Caki2 (cell line): ENCODE results near the gene CLIC4. TPM values are rescaled to one million over a fixed set of nuclear protein-coding genes. Genes with fewer than 3 reads are reported as not detected.

ENCODE experiments used
- DNase-seq: peaks from one replicate; pipeline ENCODE4 v3.0.0-alpha.2; 2015; ENCODE audit warnings: low read depth
- in situ Hi-C: cut with HindIII; loops from 2 replicates; pipeline ENCODE4 v1.10.0; 2016; ENCODE audit warnings: low sequenced_read_pairs, low pct_unique_long_range_greater_than_20kb, mixed read lengths
- total RNA-seq: library from RNA; depleted of rRNA; stranded (reverse); fragments of >200 nt; shearing (Covaris generic); gene quantifications from 2 replicates; pipeline ENCODE4 v1.2.3, GENCODE V29; 2014; ENCODE audit warnings: low replicate concordance

The CLIC4 gene
- total RNA-seq, 1 experiment from 2014 or later, result 29.5 TPM

DNA sequence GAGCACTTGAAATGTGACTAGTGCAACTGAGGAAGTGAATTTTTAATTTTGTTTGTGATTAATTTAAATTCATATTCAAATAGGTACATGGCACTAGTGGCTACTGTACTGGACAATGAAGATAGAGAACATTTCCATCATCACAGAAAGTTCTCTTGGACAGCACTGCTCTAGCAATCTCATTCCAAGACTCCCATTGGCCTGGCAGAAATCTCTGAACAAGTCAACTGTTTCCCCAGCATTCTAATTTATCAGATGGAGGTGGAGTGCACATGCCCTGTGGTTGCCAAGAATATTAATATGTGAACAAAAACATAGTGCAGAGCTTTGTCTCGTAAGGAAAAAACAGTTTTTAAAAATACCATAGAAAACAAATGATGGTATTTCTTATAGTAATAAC is 81.3 kb downstream of the CLIC4 start:
- in situ Hi-C loops, result no loop called here
- no peak for DNase-seq

DNA sequence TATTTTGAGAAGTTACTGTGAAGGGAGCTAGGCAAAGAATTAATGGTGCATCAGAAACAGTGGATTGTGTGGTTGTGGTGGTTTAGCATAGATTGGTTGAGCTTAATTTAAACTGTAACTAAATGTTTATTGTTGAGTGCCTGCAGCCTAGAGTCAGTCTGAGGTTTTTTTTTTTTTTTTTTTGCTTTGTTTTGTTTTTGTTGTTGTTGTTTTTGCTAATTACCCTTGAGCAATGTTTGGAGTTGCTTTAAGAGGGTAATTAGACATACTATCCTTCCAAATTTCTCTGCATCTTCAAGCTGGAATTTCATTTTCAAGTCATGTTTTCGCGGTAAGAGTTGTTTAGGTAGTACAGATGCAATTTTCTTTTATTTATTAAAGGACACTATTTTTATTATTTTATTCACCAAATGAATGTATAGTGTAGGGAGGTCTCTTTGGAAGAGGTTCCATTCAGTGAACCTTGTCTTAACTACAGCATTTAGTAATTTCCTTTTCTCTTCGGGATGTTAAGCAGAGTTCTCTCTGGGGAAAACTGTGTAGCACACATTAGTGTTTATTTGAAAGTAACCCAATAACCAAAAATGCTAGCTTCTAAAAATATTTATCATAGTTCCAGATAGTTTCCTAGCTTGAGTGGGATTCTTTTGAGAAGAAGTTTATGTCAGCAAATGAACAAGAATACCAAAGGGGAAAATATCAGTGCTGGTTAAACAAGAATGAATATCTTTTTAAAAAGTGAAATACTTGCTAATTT is 82.3 kb downstream of the CLIC4 start:
- in situ Hi-C loops, result no loop called here
- DNase-seq, result no peak

DNA sequence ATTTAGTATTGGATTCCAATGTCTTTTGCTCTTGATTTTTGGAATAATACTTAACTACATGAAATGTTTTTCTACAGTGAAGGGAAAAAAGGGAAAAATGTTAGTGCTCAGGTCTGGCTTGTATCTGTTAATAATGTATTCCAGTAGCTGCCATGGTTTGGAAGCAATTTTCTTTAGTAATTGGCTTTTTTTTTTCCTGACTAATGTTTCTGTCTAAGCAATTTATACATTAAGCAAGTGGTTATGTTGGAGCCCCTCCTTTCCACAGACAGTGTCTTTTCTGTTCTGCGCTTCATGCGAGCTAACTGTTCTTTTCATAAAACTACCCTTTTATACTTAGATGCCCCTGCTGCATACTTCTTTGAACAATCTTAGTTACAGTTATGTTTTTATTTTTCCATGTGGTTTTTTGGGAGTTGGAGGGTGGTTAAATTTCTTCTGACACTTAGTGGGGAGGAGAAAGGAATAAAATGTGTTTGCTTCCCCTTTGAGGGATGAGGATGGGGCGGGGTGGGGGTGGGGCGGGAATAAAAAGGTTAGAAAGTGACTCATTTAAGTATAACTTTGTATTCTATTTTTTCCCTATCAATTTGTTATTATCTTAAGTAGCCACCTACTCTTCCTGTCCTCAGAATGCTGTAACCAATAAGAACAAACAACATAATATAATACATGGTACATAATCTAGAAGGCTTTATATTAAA is 83.1 kb downstream of the CLIC4 start:
- in situ Hi-C loops, result no loop called here
- no peak for DNase-seq

DNA sequence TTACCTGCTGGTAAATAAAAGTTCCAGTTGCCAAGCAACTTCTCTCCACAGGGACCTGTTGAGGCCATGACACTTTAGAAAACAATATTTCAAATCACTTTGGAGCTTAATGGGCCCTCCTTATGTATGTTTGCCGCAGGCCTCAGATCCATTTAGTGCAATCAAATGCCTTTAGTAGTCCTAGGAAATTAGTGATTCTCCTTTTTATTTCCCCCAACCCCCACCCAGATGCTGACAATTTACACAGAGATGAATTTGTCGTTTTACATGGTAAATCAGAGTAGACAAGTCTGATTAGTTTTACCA is 83.6 kb downstream of the CLIC4 start:
- in situ Hi-C loops, result no loop called here
- no peak for DNase-seq

DNA sequence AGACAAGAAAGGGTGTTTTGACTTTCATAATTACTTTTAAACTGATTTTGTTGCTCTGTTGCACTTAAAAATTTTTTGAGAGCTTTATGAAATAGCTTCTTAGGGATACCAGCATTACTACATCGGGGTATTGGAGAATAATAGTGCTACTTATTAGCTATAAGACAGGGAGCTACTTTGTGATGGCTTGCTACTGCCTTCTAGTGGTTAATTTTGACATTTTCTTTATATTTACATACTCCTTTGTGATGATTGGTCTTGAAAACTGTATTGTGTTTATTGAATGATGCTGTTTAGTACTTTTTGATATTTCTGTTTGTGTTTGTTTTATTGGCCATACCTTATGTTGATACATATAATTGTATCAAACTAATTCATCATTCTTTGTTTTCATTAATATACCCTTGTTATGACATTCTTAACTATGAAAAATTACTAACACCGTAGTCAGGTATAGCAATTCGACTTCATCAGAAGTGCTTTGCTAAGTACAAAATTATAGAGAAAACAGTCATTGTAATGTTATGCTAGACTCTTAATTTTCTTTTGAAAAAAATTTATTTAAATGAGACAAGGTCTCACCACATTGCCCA is 85.5 kb downstream of the CLIC4 start:
- in situ Hi-C loops, result no loop called here

DNA sequence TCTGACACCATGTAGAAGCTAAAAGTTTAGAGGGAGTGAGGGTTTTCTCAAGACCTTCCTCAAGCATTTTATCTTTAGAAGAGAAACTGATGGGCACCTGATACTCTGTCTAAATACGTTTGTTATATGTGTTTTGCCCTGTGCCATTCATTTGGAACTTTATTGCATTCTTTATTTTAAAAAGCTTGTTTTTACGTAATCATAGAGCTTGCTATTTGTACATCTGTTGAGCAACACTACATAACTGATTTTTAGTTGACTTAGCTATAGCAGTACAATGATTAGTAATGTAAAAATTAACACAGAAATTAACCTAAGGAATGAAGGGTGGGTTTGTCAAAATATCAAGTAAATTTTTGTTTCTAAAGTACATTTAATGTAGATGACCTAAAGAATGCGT is 96.3 kb downstream of the CLIC4 start:
- in situ Hi-C loops, result no loop called here
- DNase-seq, result no peak

More for the DNA sequence above, 85.5 kb downstream of the CLIC4 start:
- peak; percentile 44 for DNase-seq

DNA sequence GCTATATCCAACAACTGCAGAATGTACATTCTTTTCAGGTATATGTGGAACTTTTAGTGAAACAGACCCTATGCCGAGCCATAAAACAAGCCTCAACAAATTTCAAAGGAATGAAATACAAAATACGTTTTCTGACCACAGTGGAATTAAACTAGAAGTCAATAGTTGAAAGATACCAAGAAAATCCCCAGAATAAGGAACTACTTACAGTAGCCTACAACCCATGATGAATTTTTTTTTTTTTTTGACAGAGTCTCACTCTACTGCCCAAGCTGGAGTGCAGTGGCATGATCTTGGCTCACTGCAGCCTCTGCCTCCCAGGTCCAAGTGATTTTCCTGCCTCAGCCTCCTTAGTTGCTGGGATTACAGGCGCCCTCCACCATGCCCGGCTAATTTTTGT is 101.4 kb downstream of the CLIC4 start:
- no peak for DNase-seq
- in situ Hi-C loops, result no loop called here

DNA sequence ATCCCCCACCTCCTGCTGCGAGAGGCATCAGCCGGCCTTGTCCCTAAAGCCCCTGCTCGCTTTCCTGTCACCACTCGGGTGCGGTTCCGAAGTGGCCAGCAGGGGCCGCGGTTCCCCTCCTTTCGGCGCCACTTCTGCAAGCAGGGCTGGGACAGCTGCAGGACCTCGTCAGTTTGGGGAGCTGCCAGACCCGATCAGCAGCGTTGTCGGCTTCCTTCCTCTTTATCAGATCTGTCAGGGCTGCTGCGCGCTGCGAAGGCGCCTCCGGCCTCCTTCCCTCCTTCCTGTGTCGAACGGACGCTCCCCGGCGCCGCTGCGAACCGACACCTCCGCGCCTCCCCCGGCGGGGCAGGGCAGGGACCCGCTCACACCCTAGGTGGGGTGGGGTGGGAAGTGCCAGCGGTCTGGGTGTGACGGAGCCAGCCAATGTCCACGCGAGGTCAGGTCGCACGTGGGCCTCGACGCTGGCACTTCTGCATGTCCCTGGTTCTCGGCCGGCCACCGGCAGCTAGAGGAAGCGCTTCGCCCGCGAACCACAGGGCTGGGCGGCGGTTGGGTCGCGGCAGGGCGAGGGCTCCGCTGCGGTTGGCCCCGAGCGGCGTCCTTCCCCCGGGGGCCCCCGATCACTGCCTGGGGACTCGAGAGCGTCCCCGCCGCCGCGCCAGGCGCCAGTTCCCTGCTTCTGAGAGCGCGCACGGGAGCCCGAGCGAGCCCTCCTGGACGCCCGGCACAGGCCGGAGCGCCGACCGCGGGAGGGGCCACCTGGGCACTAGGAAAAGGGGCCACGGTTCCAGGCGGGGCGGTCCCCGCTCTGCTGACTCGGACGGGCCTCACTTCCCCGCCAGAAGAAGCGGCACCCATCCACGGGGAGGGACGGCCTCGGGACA is 103.0 kb downstream of the CLIC4 start:
- DNase-seq, result peak; percentile 78
- in situ Hi-C loops, result no loop called here

DNA sequence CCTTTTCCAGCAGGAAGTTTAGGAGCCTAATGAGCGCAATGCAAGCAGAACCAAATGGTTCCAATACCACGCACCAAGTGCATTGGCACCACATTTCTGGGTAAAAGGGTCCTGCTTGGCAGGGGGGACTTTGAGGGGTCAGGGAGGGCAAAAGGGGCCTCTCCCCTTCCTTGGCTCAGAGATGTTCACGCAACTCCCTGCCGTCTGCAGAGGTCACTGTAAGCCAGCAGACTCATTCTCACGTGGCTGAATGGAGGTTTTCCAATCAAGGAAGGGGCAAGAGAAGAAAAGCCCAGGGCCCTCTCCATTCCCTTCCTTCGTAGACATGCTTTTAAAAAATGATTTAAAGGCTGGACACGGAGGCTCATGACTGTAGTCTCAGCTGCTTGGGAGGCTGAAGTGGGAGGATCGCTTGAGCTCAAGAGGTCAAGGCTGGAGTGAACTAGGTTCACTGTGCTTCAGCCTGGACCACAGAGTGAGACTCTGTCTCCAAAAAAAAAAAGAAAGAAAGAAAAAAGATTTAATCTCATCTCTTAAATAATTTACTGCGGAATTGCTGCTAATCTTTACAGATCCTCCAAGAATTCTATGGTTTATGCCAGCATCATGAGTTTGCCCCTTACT is 104.5 kb downstream of the CLIC4 start:
- in situ Hi-C loops, result no loop called here
- peak; percentile 41 for DNase-seq

DNA sequence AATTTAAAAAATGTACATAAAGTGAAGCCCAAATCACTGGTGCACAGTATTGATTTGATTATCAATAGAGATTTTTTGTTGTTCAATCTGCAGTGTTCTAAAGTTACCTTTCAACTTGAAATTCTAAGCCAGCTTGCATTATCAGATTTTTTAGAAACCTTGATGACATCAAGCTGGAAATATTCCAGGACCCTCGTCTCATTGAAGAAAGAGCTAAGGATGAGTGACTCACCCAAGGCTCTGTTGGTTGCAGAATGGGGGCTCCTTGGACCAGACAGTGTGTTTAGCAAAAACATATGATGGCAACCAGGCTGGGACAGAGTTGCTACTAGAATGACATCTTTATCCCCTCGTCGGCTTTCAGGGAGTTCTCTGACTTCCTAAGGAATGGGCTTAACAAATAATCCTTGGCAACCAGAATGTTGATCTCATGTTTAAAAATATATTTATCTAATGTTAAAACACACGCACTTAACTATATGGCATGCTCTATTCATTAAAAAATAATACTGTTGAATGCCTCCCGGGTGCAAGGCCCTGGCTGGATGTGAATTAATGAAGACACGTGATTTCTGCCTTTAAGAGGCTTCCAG is 105.2 kb downstream of the CLIC4 start:
- in situ Hi-C loops, result no loop called here
- no peak for DNase-seq

DNA sequence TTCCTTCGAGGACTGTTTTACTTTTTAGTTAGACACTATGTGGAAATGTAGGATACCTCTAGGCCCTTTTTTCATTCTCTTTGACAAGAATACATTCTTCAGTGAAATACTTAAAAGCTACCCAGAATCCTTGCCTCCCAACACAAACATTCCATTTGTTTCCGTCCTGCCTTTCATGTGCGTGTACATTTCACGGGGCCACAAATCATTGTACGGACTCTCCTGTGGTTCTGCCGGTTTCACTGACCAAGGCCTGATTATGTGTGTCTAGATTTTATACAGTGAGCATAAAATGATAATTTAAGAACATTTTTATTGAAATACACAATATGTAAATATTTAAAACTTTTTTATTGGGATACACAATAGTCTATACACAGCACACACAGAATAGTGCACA is 108.4 kb downstream of the CLIC4 start:
- no peak for DNase-seq
- in situ Hi-C loops, result no loop called here

DNA sequence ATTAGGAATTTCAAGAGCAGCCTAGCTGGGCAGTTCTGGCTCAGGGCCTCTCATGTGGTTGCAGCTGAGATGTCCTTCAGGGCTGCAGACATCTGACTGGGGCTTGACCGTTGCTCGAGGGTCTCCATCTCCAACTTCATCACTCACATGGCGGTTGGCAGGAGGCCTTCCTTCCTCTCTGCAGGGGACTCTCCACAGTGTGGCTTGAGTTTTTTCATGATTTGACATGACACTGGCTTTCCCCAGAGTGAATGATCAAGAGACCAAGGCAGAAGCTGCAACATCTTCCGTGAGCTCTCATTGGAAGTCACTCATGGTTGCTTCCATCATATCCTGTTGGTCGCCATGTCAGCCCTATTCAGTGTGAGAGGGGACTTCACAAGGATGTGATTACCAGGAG is 110.2 kb downstream of the CLIC4 start:
- in situ Hi-C loops, result no loop called here
- DNase-seq, result no peak

DNA sequence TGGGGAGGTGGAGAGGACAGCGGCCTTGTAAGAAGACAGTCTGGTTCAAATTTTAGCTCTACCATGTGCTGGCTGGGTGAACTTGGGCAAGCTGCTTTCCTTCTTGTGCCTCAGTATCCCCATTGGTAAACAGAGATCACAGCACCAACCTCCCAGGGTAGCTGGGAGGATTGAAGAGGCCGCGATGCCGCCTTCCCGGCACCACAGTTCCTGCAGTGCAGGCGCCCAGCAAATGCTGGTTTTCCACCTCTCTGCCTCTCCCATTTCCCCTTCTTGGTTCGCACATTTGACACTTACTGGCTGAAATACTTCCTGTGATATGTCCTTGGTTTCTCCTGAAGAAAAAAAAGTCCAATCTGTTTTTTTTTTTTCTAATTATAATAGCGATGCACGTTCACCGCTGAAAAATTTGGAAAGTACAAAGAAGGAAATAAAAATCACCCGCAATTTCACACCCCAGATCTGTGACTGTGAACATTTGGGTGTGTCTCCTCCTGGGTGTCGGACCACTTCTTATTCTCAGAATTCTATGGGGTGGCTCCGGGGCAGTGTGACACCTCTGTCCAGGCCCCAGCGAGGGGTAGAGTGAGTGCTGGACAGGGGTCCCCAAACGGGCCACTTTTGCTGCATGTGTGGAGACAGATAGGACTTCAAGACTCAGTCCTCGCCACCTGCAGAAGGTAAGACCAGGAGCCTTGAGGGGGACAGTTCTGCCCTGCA is 111.7 kb downstream of the CLIC4 start:
- in situ Hi-C loops, result no loop called here
- no peak for DNase-seq

DNA sequence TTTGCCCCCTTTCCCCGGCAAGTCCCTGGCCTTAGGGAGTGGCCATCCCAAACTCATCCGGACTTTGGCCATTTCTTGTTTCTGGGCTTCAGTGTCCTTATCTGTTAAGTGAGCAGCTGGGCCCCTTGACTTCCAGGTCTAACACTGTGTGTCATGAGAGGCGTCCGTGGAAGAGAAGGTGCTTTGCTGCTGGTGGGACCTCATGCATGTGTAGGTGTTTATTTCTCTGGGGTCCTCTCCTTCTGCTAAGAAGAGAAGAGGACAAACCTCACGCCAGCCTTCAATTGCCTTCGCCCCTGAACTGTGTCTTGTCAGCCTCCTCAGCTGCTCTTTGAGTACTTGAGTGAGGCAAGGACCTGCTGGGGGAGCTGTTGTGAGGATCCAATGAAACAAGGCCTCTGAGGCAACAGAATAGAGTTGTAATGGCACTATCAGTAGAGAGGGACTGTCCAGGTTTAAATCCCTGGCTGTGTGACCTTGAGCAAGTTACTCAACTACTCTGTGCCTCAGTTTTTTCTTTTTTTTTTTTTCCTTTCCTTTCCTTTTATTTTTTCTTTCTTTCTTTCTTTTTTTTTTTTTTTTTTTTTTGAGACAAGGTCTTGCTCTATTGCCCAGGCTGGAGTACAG is 112.4 kb downstream of the CLIC4 start:
- in situ Hi-C loops, result no loop called here
- no peak for DNase-seq

DNA sequence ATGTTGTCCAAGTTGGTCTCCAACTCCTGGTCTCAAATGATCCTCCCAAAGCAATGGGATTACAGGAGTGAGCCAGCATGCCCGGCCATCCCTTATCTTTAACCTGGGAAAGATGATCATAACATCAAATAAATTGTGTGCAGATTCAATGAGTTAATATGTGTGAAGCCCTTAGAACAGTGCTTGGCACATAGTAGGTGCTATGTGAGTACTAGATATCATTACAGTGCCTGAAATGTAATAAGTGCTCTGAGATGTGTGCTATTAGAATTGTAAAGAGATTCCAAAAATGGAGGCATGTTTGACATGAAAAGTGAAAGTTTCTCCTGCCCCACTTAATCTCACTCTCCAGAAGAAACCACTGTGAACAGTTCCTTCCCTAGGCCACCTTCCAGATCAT is 113.0 kb downstream of the CLIC4 start:
- in situ Hi-C loops, result no loop called here
- no peak for DNase-seq

DNA sequence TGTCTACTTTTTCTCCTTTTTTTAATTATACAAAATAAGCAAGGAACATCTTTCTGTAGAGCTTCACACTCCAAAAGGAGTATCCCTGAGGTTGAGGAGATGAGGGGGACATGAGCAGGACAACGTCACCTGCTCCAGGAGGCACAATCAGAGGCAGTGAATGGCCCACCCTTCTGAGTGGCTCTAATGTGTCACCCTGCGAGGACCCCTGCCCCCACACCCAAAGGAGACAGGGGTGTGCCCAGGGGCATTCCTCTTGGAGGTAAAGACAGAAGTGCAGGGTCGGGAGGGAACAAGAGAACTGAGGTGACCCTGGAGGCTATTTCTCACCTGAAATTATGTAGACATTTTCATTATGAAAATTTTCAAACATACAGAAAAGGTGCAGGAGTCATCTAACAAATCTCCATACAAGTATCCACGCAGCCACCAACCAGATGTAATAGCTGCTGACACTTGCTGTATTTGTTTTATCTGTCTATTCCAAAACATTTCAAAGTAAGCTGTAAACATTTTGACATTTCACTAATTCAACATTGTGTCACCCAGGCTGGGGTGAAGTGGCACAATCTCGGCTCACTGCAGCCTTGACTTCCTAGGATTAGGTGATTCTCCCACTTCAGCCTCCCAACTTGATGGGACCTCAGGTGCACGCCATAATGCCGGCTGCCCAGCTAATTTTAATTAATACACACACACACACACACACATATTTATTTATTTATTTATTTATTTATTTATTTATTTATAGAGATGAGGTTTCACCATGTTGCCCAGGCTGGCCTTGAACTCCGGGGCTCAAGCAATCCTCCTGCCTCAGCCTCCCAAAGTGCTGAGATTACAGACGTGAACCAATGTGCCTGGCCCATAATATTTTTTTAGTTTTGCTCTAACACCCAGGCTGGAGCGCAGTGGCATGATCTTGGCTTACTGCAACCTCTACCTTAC is 114.1 kb downstream of the CLIC4 start:
- DNase-seq, result no peak
- in situ Hi-C loops, result no loop called here
